GM12878 (cell line): ENCODE measurements around the gene CBLN3. TPM values are rescaled to one million over a fixed set of nuclear protein-coding genes. Genes with fewer than 3 reads are reported as not detected.

Experiments
- ATAC-seq: fragments of 200-7000 bp; cut with Tn5 transposase; 3 replicates; pipeline ENCODE4 v1.9.1; 2020; ENCODE audit warnings: mild to moderate bottlenecking, moderate library complexity
- BruUV-seq: library from RNA; stranded (reverse); fragments of 400-500 nt; replicated peaks from 2 replicates; lab custom pipeline; 2021; lab: Mats Ljungman, UMichigan
- CTCF ChIA-PET: fragments of 300-600 bp; sonication (Branson Sonifier 250); formaldehyde crosslinking; extraction: SDS; loops from one replicate; lab custom pipeline; 2021; ENCODE audit warnings: inconsistent platforms; lab: Yijun Ruan, JAX
- POLR2A ChIA-PET: fragments of 350-600 bp; formaldehyde crosslinking; extraction: SDS; loops from one replicate; lab custom pipeline; 2021; ENCODE audit warnings: inconsistent platforms; lab: Charles Lee
- RAD21 ChIA-PET: fragments of 300-600 bp; sonication (Branson Sonifier 250); formaldehyde crosslinking; loops from one replicate; lab custom pipeline; 2023; ENCODE audit warnings: antibody characterized with exemption; ENCODE audit not compliant: unreplicated experiment; lab: Charles Lee
- SMC1A ChIA-PET: fragments of 300-600 bp; sonication (Branson Sonifier 250); formaldehyde crosslinking; loops from one replicate; lab custom pipeline; 2023; ENCODE audit not compliant: unreplicated experiment, uncharacterized antibody; lab: Charles Lee
- DNase-seq: peaks from one replicate; pipeline ENCODE4 v3.0.0-alpha.2; 2011; ENCODE audit warnings: low read depth, low spot score
- FAIRE-seq: peaks from 3 replicates; lab custom pipeline; 2011; peaks lifted over from hg19 to GRCh38; lab: Jason Lieb, UNC
- H2AFZ ChIP-seq: 2 replicates; pipeline ENCODE4 v1.6.0; 2011; ENCODE audit warnings: low read depth, low read length, control low read depth; ENCODE audit not compliant: control insufficient read depth
- H3K27ac ChIP-seq: 2 replicates; pipeline ENCODE4 v1.5.1; 2011; ENCODE audit warnings: control low read depth; ENCODE audit not compliant: control insufficient read depth, insufficient read depth
- H3K27me3 ChIP-seq, 2 experiments: replicated peaks in 1 of 2; 2 replicates each; pipeline versions ENCODE4 v1.6.0 to v1.6.1; 2011; ENCODE audit warnings: low read length in 1 of 2; ENCODE audit not compliant: control insufficient read depth in 2 of 2, insufficient read depth in 2 of 2
- H3K36me3 ChIP-seq, 2 experiments: 2 replicates each; pipeline ENCODE4 v1.5.1; 2011; ENCODE audit warnings: low read length in 1 of 2; ENCODE audit not compliant: control insufficient read depth in 2 of 2, insufficient read depth in 2 of 2
- H3K4me1 ChIP-seq: 2 replicates; pipeline ENCODE4 v1.6.1; 2011; ENCODE audit warnings: mild to moderate bottlenecking, low read length, moderate library complexity, mixed read lengths; ENCODE audit not compliant: control insufficient read depth, insufficient read depth
- H3K4me2 ChIP-seq: 2 replicates; pipeline ENCODE4 v1.6.0; 2011; ENCODE audit warnings: control low read depth; ENCODE audit not compliant: control insufficient read depth, insufficient read depth
- H3K4me3 ChIP-seq: fragments of 200-600 bp; sonication (generic); 2 replicates; pipeline ENCODE4 v1.5.1; 2016
- H3K79me2 ChIP-seq: 2 replicates; pipeline ENCODE4 v1.6.0; 2011; ENCODE audit warnings: low read length; ENCODE audit not compliant: control insufficient read depth, insufficient read depth
- H3K9ac ChIP-seq: 2 replicates; pipeline ENCODE4 v1.8.0; 2011; ENCODE audit warnings: low read length, control low read depth, mixed read lengths; ENCODE audit not compliant: control insufficient read depth, insufficient read depth
- H3K9me3 ChIP-seq: replicated peaks from 3 replicates; pipeline ENCODE4 v1.5.1; 2011; ENCODE audit warnings: mild to moderate bottlenecking, low read length; ENCODE audit not compliant: control insufficient read depth, insufficient read depth
- H4K20me1 ChIP-seq: 2 replicates; pipeline ENCODE4 v1.6.0; 2011; ENCODE audit not compliant: control insufficient read depth, insufficient read depth
- BCLAF1 ChIP-seq: fragments of 450-650 bp; IDR thresholded peaks from 2 replicates; pipeline ENCODE4 v1.6.1; 2017; ENCODE audit warnings: antibody characterized with exemption, mild to moderate bottlenecking, moderate library complexity
- IKZF2 ChIP-seq, 2 experiments: fragments of 450-650 bp; IDR thresholded peaks; 2 replicates each; pipeline ENCODE4 v1.6.1; 2017; ENCODE audit warnings: mild to moderate bottlenecking in 2 of 2, moderate library complexity in 2 of 2
- RBBP5 ChIP-seq: fragments of 200-600 bp; sonication (generic); conservative IDR thresholded peaks from 2 replicates; pipeline ENCODE4 v1.6.1; 2016
- SMAD5 ChIP-seq: IDR thresholded peaks from 2 replicates; pipeline ENCODE4 v1.6.1; 2016; ENCODE audit warnings: antibody characterized with exemption, low read depth
- ZNF274 ChIP-seq: IDR thresholded peaks from one replicate; pipeline ENCODE4 v1.8.0; 2011; ENCODE audit not compliant: insufficient read length, insufficient read depth
- ZSCAN29 ChIP-seq: fragments of 450-650 bp; IDR thresholded peaks from 2 replicates; pipeline ENCODE4 v1.6.1; 2017; ENCODE audit warnings: mild to moderate bottlenecking, moderate library complexity
- WGBS: methylation state at CpG from one replicate; pipeline ENCODE4 v1.1.6; 2016; ENCODE audit warnings: low lambda C conversion rate; ENCODE audit not compliant: insufficient replicate concordance, insufficient coverage; ENCODE audit errors: missing lambda C conversion rate; 5-methylcytosine and 5-hydroxymethylcytosine counted together
- in situ Hi-C: fragments of 300-500 bp; cut with MboI; formaldehyde crosslinking; loops from 9 replicates; pipeline ENCODE4 v1.14.3; 2018; ENCODE audit warnings: mixed read lengths
- intact Hi-C: fragments of 100-400 bp; cut with micrococcal nuclease; formaldehyde crosslinking; loops from one replicate; pipeline ENCODE4 v1.14.2; 2022; ENCODE audit not compliant: unreplicated experiment
- polyA plus RNA-seq, 11 experiments: library from polyadenylated mRNA; depleted of rRNA in 4 of 11; unstranded in 6 of 11; stranded (reverse) in 5 of 11; fragments of >200 nt; fragmentation: Nextera tagmentation in 4 of 11; fragmentation: Illumina TruSeq in 1 of 11; extraction: Ambion mirVana in 4 of 11; extraction: Trizol in 1 of 11; gene quantifications; 1 replicate in 1 of 11; 2 replicates in 10 of 11; pipeline versions ENCODE4 v1.2.1 to v1.2.3, GENCODE V29; 2011 to 2016; ENCODE audit warnings: inconsistent platforms in 2 of 11, missing spikeins in 2 of 11, low read depth in 1 of 11
- total RNA-seq, 4 experiments: library from RNA; depleted of rRNA in 3 of 4; stranded (reverse); fragments of >200 nt in 3 of 4; fragmentation: Illumina TruSeq in 1 of 4; extraction: Trizol in 1 of 4; gene quantifications; 2 replicates each; pipeline versions ENCODE4 v1.2.1 to v1.2.3, GENCODE V29; 2013 to 2021

Gene CBLN3
- total and polyA plus RNA-seq, 10 of the 15 experiments (the other 5 are each of a cell fraction or from before 2014, with no cell fraction given), result 0.16 to 4.9 (median 1.3) TPM

- H3K9ac ChIP-seq, result no peak overlapping the region
- in situ Hi-C loops, result no loop called here
- no peaks in the 10 kb centered on the region for H3K27me3 ChIP-seq
- no peaks in the 10 kb centered on the region for H3K9me3 ChIP-seq
- no peak overlapping the region for H2AFZ ChIP-seq
- BruUV-seq, result no TSS peak
- no peak overlapping the region for H3K4me3 ChIP-seq
- no peaks in the 10 kb centered on the region for H3K36me3 ChIP-seq
- no peaks in the 10 kb centered on the region for H4K20me1 ChIP-seq
- CTCF ChIA-PET, result interaction anchor here (1.5 to 1.6 kb wide), 2 partner anchors 48 to 75 kb away, joined by 3 to 5 read pairs; no protein-coding TSS in a partner anchor
- RAD21 ChIA-PET, result interaction anchor here (1.1 to 1.5 kb wide), 2 partner anchors 15 to 50 kb away, joined by 3 to 7 read pairs; no protein-coding TSS in a partner anchor
- ATAC-seq, result peak; percentile 71
- 28% methylated on average over 8 of the region's 8 CpGs for WGBS
- no peak overlapping the region for H3K27ac ChIP-seq
- DNase-seq, result no peak
- POLR2A ChIA-PET, result interaction anchor here (1.2 kb wide), 1 partner anchor 13 kb away, joined by 3 read pairs; the partner anchor contains the start of gene NFATC4
- no peak overlapping the region for H3K4me2 ChIP-seq
- SMC1A ChIA-PET, result interaction anchor here (1.4 kb wide), 1 partner anchor 29 kb away, joined by 4 read pairs; no protein-coding TSS in a partner anchor
- intact Hi-C loops, result no loop called here
- FAIRE-seq, result no peak
- H3K4me1 ChIP-seq, result no peaks in the 10 kb centered on the region
- no peaks in the 10 kb centered on the region for H3K79me2 ChIP-seq
- no peak for TF ChIP-seq IKZF2 (IDR thresholded peaks at IDR 0.05)
- TF ChIP-seq SMAD5, result no peak
- TF ChIP-seq BCLAF1, result no peak
- no peak for TF ChIP-seq RBBP5
- no peak for TF ChIP-seq ZNF274
- TF ChIP-seq ZSCAN29, result no peak
These were observed 48.0 kb downstream of the CBLN3 start for GRCh38 chr14:24381363-24382063.
